ENCODE results near the gene VAV2.

- TF ChIP-seq CTCF (IDR thresholded peaks at IDR 0.05): peak; percentile 86 to 97 (median 94)
- TF ChIP-seq POLR2A (IDR thresholded peaks at IDR 0.05): no peak
- TF ChIP-seq POLR2AphosphoS5 (IDR thresholded peaks at IDR 0.05; ENCODE audit: insufficient read depth in 1 of 2, low read depth in 1 of 2): peak in 1 of 2 donors; percentile 55
Measured at GRCh38 chr9:133792721-133793470, 199.2 kb downstream of the VAV2 start.
